Fibroblast of mammary gland (primary cell): ENCODE measurements around the gene OR9G4.

Source experiments
- DNase-seq: peaks from one replicate; pipeline ENCODE4 v3.0.0-alpha.2; 2010; ENCODE audit warnings: low read depth
- H3K4me3 ChIP-seq: 2 replicates; pipeline ENCODE4 v1.5.1; 2011; ENCODE audit warnings: low read depth, mild to moderate bottlenecking, low read length, moderate library complexity; ENCODE audit not compliant: control insufficient read depth
- TF ChIP-seq, protein P1 (sequence below): conservative IDR thresholded peaks from 2 replicates; pipeline ENCODE4 v1.5.1; 2011; ENCODE audit warnings: low read depth, low read length, inconsistent platforms; ENCODE audit not compliant: control insufficient read depth, insufficient read depth

Gene OR9G4

DNA sequence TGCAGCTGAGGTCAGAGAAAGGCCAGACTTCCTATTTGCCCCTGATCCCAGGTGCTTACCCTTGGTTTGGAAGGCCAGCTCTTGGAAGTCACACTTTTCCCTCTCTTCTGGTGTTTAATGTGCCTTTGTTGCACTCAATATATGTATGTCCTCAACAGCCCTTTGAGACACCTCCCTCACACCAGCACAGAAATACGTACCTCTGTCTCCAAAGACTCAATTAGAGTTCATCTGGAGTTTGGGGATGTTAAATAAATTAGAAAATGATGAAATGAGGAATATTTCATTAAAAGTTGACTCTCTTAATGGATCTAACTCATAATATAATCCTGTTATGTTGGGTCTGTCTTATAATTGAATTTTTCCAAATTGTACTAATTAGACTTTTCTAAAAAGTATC lies at the start of gene OR9G4:
Gene OR9G4, minus strand, starts transcription at position 101 of the 400 bp plus-strand sequence. CDS start 4,931 bp downstream, outside the sequence.
- no peak within 1 kb of the TSS for H3K4me3 ChIP-seq
- TF ChIP-seq, protein P1, sequence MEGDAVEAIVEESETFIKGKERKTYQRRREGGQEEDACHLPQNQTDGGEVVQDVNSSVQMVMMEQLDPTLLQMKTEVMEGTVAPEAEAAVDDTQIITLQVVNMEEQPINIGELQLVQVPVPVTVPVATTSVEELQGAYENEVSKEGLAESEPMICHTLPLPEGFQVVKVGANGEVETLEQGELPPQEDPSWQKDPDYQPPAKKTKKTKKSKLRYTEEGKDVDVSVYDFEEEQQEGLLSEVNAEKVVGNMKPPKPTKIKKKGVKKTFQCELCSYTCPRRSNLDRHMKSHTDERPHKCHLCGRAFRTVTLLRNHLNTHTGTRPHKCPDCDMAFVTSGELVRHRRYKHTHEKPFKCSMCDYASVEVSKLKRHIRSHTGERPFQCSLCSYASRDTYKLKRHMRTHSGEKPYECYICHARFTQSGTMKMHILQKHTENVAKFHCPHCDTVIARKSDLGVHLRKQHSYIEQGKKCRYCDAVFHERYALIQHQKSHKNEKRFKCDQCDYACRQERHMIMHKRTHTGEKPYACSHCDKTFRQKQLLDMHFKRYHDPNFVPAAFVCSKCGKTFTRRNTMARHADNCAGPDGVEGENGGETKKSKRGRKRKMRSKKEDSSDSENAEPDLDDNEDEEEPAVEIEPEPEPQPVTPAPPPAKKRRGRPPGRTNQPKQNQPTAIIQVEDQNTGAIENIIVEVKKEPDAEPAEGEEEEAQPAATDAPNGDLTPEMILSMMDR, result no peak
- no peak for DNase-seq

DNA sequence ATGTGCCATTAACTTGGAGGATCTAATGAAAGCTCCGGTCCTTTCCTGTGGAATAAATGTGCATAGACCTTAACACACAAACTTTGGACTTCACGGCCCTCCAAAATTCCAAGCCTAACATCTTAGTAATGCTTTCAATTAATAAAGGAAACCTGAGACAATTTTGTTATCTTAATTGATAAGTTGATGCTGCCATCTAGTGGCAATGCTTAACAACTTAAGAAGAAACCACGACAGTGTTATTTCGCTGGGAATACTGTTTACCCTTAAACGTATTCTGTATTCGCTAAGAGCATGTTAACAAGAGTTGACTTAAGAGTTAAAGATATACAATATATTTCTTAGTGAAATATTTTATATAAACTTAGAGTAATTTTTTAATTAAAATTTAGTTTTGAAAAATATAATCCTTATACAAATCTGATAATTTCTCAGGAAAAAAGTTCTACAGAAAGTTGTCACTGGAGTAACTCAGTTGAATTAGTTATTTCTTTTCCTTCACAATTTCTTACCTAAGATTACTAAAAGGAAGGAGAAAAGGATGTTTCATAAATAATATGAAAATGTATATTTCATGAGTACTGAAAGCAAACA lies 35.0 kb upstream of the OR9G4 start:
- TF ChIP-seq, protein P1, result peak; percentile 51
- DNase-seq, result peak; percentile 75

DNA sequence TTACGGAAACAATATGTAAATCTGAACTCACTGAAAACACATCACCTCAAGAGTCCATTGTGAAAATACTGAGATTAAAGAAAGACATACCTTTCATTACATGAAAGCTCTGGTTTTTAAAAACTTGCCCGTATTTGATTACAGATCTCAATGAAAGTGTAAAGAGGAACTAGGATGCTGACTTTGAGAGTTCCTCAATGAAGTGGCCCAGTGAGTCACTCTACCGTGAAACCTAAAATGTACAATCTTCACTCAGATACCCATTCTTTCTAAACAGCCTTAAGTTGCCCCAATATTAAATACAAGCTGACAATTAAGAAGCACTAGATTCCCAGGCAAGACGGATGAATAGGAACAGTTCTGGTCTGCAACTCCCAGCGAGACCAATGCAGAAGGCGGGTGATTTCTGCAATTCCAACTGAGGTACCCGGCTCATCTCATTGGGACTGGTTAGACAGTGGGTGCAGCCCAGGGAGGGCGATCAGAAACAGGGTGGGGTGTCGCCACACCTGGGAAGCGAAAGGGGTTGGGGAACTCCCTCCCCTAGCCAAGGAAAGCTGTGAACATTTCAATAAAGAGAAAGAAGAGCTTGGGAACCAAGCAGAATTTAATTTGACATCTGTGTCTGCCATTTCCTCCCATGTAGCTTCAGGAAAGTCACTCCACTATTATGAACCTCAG lies 33.8 kb upstream of the OR9G4 start:
- DNase-seq, result no peak
- H3K4me3 ChIP-seq, result no peak overlapping the region
- TF ChIP-seq, protein P1, result no peak

More for the DNA sequence above, 35.0 kb upstream of the OR9G4 start:
- no peak overlapping the region for H3K4me3 ChIP-seq

DNA sequence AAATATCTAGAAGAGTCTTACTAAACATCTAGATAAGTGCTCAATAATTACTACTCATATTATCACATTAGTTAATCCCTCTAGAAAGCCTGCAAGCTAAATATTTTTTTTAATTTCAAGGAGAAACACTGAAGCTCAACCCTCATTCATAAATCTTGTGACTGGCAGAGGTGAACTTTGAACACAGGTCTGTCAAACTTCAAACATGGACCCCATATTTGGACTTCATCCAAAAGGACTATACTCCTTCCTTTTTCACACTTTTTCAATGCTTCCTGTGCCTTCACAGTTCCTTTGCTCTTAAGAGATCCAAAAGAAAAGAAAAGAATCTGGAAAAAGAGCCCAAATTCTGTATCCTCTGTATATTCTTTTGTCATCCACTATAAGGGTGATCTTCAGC lies 28.3 kb upstream of the OR9G4 start:
- no peak overlapping the region for H3K4me3 ChIP-seq
- DNase-seq, result no peak
- TF ChIP-seq, protein P1, result no peak

DNA sequence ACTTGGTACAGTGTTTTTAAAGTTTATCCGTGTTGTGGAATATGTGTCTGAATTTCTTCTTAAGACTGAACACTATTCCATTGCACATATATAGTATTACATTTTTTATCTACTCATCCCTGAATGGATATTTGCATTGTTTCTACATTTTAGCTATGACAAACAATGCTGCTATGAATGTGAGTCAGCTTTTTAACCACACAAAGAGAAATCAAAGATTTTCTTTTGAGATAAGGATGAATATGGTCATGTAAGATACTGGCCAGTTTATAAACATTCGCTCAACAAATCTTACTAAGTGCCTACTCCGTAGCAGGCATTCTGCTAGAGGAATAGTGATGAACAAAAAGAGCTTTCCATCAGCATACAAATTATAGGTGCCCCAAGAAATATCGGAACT lies 16.5 kb upstream of the OR9G4 start:
- TF ChIP-seq, protein P1, result no peak
- H3K4me3 ChIP-seq, result no peak overlapping the region
- DNase-seq, result no peak

DNA sequence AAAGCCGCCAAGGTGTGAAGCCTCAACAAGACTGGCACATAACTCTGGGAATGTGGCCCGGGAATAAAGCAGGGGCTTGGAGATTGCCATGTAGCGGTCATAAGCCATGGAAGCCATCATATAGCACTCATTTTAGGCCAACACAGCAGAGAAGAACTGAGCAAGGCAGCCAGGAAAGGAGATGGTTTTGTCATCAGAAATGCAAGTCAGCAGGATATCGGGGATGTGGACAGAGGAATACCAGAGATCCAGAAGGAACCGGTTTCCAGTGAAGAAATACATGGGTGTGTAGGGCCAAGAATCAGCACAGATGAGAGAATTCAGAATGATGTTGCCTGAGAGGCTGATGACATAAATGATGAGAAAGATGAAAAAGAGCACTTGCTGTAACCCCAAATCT lies 3.0 kb upstream of the OR9G4 start:
- TF ChIP-seq, protein P1, result no peak
- no peak overlapping the region for H3K4me3 ChIP-seq
- no peak for DNase-seq

DNA sequence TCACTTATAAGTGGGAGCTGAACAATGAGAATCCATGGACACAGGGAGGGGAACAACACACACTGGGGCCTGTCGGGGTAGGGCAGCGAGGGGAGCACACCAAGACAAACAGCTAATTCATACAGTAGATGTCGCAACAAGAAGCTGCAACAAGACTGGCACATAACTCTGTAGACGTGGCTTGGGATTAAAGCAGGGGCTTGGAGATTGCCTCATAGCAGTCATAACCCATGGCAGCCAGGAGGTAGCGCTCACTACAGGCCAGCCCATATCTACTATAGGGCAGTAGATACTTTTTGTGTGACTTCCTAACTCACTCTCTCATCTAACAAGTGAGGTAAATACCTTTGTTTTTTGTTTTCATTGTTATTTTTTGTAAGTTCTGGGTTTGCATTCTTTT lies 1.7 kb upstream of the OR9G4 start:
- no peak for DNase-seq
- H3K4me3 ChIP-seq, result no peak overlapping the region
- TF ChIP-seq, protein P1, result no peak
